Ramos (cell line): ENCODE measurements around the gene FYCO1.

ENCODE experiments used
- in situ Hi-C: fragments of 300-500 bp; cut with MboI; formaldehyde crosslinking; loops from one replicate; pipeline ENCODE4 v1.14.3; 2022; ENCODE audit warnings: low sequenced_read_pairs; ENCODE audit not compliant: unreplicated experiment

FYCO1 gene

DNA sequence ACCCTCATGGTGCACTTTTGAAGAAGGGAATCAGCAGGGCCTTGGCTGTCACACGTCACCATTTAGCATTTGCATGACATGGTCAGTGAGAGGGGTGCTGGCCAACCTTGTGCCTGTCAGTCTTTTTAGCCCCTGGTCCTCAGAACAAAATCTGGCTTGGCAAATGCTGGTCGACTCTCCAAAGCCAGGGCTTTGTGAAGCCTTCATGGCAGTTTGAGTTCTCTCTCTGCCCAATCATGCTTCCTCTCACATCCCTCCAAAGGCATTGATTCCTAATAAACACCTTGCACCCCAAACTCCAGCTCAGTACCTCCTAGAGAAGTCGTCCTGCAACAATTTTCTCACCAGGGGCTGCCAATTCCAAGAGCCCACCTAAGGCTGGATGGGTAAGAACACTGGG is 89.9 kb downstream of the FYCO1 start:
- in situ Hi-C loops: no loop called here

DNA sequence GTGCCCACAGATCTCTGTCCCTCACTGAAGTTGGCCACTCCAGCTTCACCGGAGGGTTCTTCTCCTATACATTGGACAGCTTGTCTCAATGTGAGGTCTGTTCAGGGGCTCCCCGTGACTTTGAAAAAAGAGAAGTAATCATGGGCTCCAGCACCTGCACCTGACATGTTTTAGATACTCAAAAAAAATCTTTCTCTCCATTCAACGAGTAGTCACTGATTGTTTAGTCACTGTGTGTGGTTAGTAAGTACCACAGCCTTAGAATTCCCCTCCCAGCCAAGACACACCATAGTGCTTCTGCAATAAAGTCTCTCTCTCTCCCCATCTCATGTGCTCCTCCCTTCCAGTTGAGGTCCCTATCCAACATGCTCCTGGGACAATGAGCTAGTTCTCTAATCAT is 90.7 kb downstream of the FYCO1 start:
- in situ Hi-C loops: no loop called here

DNA sequence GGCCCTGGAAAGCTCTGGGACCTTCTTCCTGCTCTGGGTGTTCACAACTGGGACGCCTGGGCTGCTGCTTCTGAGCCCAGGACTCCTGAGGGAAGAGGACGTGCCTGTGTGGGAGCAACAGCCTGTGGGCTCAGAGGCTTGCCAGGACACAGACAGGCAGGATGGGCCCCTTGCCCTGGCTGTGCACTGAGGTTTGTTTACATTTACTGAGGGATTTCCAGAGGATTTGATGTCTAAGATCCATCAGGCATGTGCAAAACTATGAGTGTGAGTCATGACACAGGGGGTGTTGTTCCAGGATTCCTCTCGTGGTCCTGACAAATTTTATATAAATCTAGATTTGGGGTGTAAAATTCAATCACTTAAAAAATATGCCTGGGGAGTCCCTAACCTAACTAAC is 98.7 kb downstream of the FYCO1 start:
- in situ Hi-C loops: no loop called here

DNA sequence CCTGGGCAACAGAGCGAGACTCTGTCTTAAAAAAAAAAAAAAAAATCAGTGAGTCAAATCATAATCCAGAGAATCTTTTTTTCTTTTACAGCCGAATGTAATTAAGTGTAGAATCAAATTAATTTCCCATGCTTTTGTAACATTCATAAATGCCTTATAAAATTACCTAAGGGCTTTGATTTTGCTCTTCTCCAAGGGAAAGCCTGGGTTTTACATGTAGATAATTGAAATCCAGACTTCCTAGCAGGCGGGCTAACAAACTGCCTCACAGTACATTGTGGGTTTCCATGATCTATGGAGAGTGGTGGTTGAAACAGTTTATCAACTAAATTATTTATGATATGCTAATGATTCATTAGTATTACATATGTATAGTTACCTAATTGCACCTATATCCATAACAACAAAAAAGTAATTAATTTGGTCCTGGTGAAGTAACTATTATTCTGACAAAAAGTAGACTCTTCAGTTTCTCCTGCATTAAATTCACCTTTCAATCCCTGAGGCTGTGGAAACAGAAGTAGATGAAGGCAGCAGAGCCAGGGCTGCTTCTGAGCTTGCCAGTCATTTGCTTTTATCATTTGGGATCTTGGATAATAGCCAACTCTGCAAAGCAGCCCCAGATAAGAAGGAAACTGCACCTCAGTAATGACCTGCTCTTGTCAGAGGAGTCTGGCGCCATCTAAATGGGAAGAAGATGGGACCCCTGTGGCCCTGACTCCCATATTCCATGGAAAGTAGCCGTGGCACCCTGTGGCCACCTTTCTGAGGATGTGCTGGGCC is 99.7 kb downstream of the FYCO1 start:
- in situ Hi-C loops: no loop called here

- in situ Hi-C loops: no loop called here
These were observed 101.6 kb downstream of the FYCO1 start for GRCh38 chr3:45894015-45894414.

DNA sequence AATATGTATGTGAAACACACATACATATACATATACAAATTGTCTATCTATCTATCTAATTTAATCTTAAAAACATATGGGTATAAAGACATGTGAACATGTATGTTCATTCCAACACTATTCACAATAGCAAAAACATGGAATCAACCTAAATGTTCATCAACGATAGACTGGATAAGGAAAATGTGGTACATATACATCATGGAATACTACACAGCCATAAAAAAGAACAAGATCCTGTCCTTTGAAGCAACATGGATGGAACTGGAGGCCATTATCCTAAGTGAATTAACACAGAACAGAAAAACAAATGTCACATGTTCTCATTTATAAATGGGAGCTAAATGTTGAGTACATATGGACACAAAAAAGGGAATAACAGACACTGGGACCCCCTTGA is 103.5 kb downstream of the FYCO1 start:
- in situ Hi-C loops: no loop called here

GRCh38 chr3:45890405-45890804 is 105.2 kb downstream of the FYCO1 start:
- in situ Hi-C loops: no loop called here

DNA sequence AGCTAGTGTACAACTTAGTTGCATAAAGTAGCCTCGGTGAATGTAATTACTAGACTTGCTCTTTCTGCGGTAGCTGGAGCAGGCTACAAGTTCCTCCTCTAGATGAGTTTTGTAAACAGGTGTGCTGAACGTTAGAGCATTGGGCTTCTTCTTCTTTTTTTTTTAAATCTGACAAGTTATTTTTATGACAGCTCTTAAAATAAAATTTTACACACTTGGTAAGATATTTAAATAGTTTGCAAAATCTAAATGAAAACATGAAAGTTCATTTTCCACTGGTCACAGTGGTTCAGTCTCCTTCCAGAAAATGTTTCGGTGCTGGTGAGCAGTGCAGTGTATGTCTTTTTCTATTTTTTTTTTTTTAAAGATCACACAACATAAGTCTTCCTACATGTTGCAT is 106.3 kb downstream of the FYCO1 start:
- in situ Hi-C loops: no loop called here

- in situ Hi-C loops: no loop called here
These were observed 107.7 kb downstream of the FYCO1 start for GRCh38 chr3:45887759-45888511.

GRCh38 chr3:45887285-45887684 is 108.3 kb downstream of the FYCO1 start:
- in situ Hi-C loops: no loop called here

DNA sequence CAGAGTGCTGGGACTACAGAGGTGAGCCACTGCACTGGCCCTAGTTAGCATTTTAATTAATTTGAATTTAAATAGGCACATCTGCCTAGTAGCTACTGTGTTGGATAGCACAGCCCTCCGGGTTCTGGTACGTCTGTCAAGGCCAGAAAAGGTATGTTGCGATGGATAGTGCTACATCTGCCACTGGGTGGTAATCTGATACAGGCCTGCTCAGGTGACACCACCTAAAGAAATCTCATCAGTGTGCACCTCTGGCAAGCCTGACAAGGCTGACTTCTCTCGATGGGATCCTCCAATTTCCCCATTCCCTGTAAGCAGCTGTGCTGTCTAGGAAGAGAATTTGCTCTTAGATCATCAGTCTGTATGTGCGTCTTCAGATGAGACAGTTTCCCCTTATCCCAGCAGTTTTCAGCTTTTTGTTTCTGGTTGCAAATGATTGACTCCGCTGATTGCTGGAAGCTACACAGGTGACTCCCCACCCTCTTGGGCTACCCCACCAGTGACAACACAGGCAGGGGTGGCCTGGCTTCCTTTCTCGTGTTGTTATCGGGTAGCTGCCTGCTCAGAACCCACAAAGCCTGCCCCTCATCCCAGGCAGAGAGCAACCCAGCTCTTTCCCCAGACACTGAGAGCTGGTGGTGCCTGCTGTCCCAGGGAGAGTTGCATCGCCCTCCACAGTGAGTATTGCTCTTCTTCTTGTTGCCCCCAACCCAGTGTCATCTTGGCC is 109.5 kb downstream of the FYCO1 start, which contains the start of gene CCR9:
CCR9 (plus strand) TSS at position 565 of the 727 bp plus-strand sequence. CDS start 8,391 bp downstream, outside the sequence.
- in situ Hi-C loops: no loop called here

- in situ Hi-C loops: no loop called here
These were observed 111.0 kb downstream of the FYCO1 start for GRCh38 chr3:45884368-45885201.

DNA sequence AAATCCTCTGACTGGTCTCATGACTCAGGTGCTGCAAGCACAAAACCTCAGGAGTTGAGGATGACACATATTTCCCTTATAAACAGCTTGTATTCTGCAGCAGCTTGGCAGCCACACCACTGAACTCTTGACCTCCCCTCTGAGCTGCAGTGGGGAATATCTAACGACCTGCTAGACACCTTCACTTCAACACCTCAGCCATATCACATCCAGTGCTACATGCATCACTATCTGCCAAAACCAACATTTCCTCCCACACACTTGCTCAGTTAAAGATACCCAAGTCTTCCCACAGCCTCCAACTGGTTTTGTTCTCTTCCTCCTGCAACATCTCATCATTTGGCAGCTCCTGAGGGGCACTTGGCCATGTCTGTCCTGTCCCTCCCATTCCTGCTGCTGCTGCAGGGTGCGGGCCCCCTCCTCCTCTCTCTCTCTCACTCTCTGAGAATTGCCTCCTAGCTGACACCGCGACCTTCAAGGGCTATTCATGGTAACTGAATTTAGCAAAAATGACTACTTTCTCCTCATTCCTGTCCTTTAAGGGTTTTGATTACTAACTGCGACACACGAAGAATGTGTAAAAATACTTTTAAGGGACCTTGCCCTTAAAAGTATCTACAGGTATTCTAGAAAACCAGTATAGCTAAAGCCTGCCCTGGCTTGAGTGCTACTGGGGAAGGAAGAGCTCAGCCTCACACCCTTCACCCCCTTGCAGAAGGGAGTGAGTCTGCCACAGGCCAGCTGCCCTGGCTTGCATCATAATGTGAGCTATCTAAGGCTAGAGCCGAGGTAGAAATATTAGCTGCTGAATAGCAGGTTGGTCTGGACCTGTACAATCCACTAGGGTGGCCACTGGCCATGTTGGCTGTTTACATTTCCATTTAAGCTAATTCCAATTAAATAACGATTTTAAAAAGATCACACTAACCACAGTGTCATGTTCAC is 114.3 kb downstream of the FYCO1 start:
- in situ Hi-C loops: no loop called here

- in situ Hi-C loops: no loop called here
These were observed 114.9 kb downstream of the FYCO1 start for GRCh38 chr3:45880725-45881077.

GRCh38 chr3:45878124-45878523 is 117.5 kb downstream of the FYCO1 start:
- in situ Hi-C loops: no loop called here

- in situ Hi-C loops: no loop called here
These were observed 120.8 kb downstream of the FYCO1 start for GRCh38 chr3:45874677-45875346.

GRCh38 chr3:45873638-45874037 is 122.0 kb downstream of the FYCO1 start:
- in situ Hi-C loops: no loop called here

DNA sequence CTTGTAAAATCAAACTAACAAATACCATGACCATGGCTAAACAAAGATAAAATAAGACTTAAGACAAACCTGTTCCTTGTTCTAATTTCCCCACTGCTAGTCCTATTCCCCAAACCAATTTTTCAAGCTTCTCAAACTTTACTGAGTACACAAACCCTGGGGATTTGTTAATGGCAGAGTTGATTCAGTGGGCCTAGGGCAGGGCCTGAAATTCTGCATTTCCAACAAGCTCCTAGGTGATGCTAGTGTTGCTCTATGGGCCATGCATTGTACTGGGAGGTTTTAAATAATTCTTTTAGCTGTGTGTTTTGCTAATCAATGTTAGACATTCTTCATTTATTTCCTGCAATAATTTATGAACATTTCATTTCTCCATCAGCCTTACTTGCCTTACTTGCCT is 122.6 kb downstream of the FYCO1 start:
- in situ Hi-C loops: no loop called here

GRCh38 chr3:45872569-45872968 is 123.1 kb downstream of the FYCO1 start:
- in situ Hi-C loops: no loop called here
